HepG2 (cell line): ENCODE data around the gene BMPER. TPM values are rescaled to one million over a fixed set of nuclear protein-coding genes. Genes with fewer than 3 reads are reported as not detected.

Experiments
- ATAC-seq: fragments of 200-7000 bp; cut with Tn5 transposase; 3 replicates; pipeline ENCODE4 v1.9.1; 2020; ENCODE audit warnings: mild to moderate bottlenecking, moderate library complexity
- BruUV-seq: library from RNA; stranded (reverse); fragments of 400-500 nt; replicated peaks from 2 replicates; lab custom pipeline; 2021; lab: Mats Ljungman, UMichigan
- CTCF ChIA-PET: fragments of 300-600 bp; formaldehyde crosslinking; extraction: SDS; loops from one replicate; lab custom pipeline; 2021; ENCODE audit warnings: low total read pairs, inconsistent platforms, low intra/inter-chr PET ratio; lab: Yijun Ruan, JAX
- POLR2A ChIA-PET: fragments of 350-600 bp; sonication (Branson Sonifier 250); formaldehyde crosslinking; loops from one replicate; lab custom pipeline; 2020; ENCODE audit warnings: antibody characterized with exemption, inconsistent platforms; lab: Yijun Ruan, JAX
- DNase-seq: peaks from one replicate; pipeline ENCODE4 v3.0.0-alpha.2; 2015; ENCODE audit warnings: low spot score
- FAIRE-seq: peaks from 3 replicates; lab custom pipeline; 2011; peaks lifted over from hg19 to GRCh38; lab: Jason Lieb, UNC
- H2AFZ ChIP-seq: one replicate; pipeline ENCODE4 v1.6.1; 2011; ENCODE audit warnings: low read length, inconsistent platforms
- H3K27ac ChIP-seq: fragments of 300-600 bp; 3 replicates; pipeline ENCODE4 v1.8.0; 2011; ENCODE audit warnings: mixed run types, mild to moderate bottlenecking, mixed read lengths, low read length, inconsistent platforms; ENCODE audit not compliant: insufficient read depth; ENCODE audit errors: extremely low read length
- H3K27me3 ChIP-seq, 2 experiments: fragments of 200-600 bp in 1 of 2; 2 replicates in 1 of 2; 3 replicates in 1 of 2; pipeline versions ENCODE4 v1.6.0 to v1.8.0; 2011; ENCODE audit warnings: low read length in 2 of 2, mild to moderate bottlenecking in 2 of 2, moderate library complexity in 2 of 2, inconsistent platforms in 1 of 2; ENCODE audit not compliant: insufficient read depth in 2 of 2, control insufficient read depth in 1 of 2
- H3K36me3 ChIP-seq, 2 experiments: fragments of 200-600 bp in 1 of 2; replicated peaks in 1 of 2; 2 replicates in 1 of 2; 3 replicates in 1 of 2; pipeline versions ENCODE4 v1.5.1 to v1.8.0; 2011; ENCODE audit warnings: low read length in 2 of 2, inconsistent platforms in 1 of 2; ENCODE audit not compliant: insufficient read depth in 2 of 2, control insufficient read depth in 1 of 2
- H3K4me1 ChIP-seq: 2 replicates; pipeline ENCODE4 v1.5.1; 2012; ENCODE audit warnings: low read length, inconsistent platforms; ENCODE audit not compliant: insufficient read depth
- H3K4me2 ChIP-seq: 2 replicates; pipeline ENCODE4 v1.6.0; 2011; ENCODE audit warnings: low read depth, low read length, inconsistent platforms
- H3K4me3 ChIP-seq, 3 experiments: fragments of 200-600 bp in 1 of 3; sonication (generic), shearing (Covaris generic) in 1 of 3; replicated peaks in 1 of 3; 2 replicates each; pipeline ENCODE4 v1.5.1; 2011 to 2016; ENCODE audit warnings: low read length in 3 of 3, inconsistent platforms in 2 of 3, low read depth in 2 of 3, mild to moderate bottlenecking in 2 of 3, control low read depth in 1 of 3, mixed read lengths in 1 of 3; ENCODE audit not compliant: insufficient read depth in 1 of 3
- H3K79me2 ChIP-seq: one replicate; pipeline ENCODE4 v1.6.1; 2011; ENCODE audit warnings: low read length, inconsistent platforms; ENCODE audit not compliant: insufficient read depth
- H3K9ac ChIP-seq: 2 replicates; pipeline ENCODE4 v1.6.0; 2011; ENCODE audit warnings: mild to moderate bottlenecking, low read depth, low read length, inconsistent platforms; ENCODE audit not compliant: insufficient read depth
- H3K9me3 ChIP-seq: 2 replicates; pipeline ENCODE4 v1.5.1; 2012; ENCODE audit warnings: mild to moderate bottlenecking, low read length
- H4K20me1 ChIP-seq: 2 replicates; pipeline ENCODE4 v1.6.0; 2011; ENCODE audit warnings: inconsistent platforms, mild to moderate bottlenecking, low read length, moderate library complexity; ENCODE audit not compliant: insufficient read depth
- AHR ChIP-seq: IDR thresholded peaks from 2 replicates; pipeline ENCODE4 v1.6.1; 2018; ENCODE audit warnings: missing genetic modification reagents, missing compliant biosample characterization
- EEA1 ChIP-seq: sonication (generic); formaldehyde crosslinking; IDR thresholded peaks from 2 replicates; pipeline ENCODE4 v1.5.1; 2020; ENCODE audit warnings: mild to moderate bottlenecking, missing genetic modification reagents, borderline replicate concordance
- ETV6 ChIP-seq: sonication (generic); formaldehyde crosslinking; conservative IDR thresholded peaks from 2 replicates; pipeline ENCODE4 v1.4.0; 2020; ENCODE audit warnings: missing genetic modification reagents
- HHEX ChIP-seq: IDR thresholded peaks from 2 replicates; pipeline ENCODE4 v1.6.1; 2016; ENCODE audit warnings: control low read depth
- NCOA1 ChIP-seq: sonication (generic); formaldehyde crosslinking; IDR thresholded peaks from 2 replicates; pipeline ENCODE4 v1.9.0; 2021; ENCODE audit warnings: missing genetic modification reagents
- NFIB ChIP-seq: sonication (generic); formaldehyde crosslinking; IDR thresholded peaks from 2 replicates; pipeline ENCODE4 v1.9.0; 2021; ENCODE audit warnings: missing genetic modification reagents, mild to moderate bottlenecking, borderline replicate concordance
- PLRG1 ChIP-seq: fragments of 450-650 bp; conservative IDR thresholded peaks from 2 replicates; pipeline ENCODE4 v1.6.1; 2016
- PPARG ChIP-seq: conservative IDR thresholded peaks from 2 replicates; pipeline ENCODE4 v1.6.1; 2016; ENCODE audit warnings: missing biosample characterization, missing genetic modification reagents
- RBM39 ChIP-seq: fragments of 200-400 bp; formaldehyde crosslinking; IDR thresholded peaks from one replicate; pipeline ENCODE4 v1.6.1; 2018; ENCODE audit warnings: antibody characterized with exemption, mild to moderate bottlenecking, low read depth, low read length; ENCODE audit not compliant: poor library complexity, severe bottlenecking
- SP4 ChIP-seq: sonication (generic); formaldehyde crosslinking; IDR thresholded peaks from 2 replicates; pipeline ENCODE4 v1.8.1; 2023; ENCODE audit warnings: mild to moderate bottlenecking, missing genetic modification reagents
- ZNF629 ChIP-seq: sonication (generic); formaldehyde crosslinking; conservative IDR thresholded peaks from 2 replicates; pipeline ENCODE4 v1.5.0; 2020; ENCODE audit warnings: missing genetic modification reagents
- WGBS: methylation state at CpG from one replicate; pipeline ENCODE4 v1.1.6; 2017; ENCODE audit warnings: low lambda C conversion rate; 5-methylcytosine and 5-hydroxymethylcytosine counted together
- in situ Hi-C: cut with HindIII; loops from 2 replicates; pipeline ENCODE4 v1.10.0; 2017; ENCODE audit warnings: low pct_unique_long_range_greater_than_20kb; ENCODE audit not compliant: extremely low pct_ligation_motif_present
- intact Hi-C: fragments of 100-400 bp; cut with micrococcal nuclease; formaldehyde crosslinking; loops from one replicate; pipeline ENCODE4 v1.10.0; 2022; ENCODE audit not compliant: unreplicated experiment
- polyA plus RNA-seq, 8 experiments: library from polyadenylated mRNA; depleted of rRNA in 3 of 8; stranded (reverse) in 7 of 8; unstranded in 1 of 8; fragments of >200 nt; fragmentation: Illumina TruSeq in 4 of 8; extraction: Trizol in 4 of 8; gene quantifications; 2 replicates each; pipeline versions ENCODE4 v1.2.1 to v1.2.3, GENCODE V29; 2011 to 2016; ENCODE audit warnings: low read depth in 4 of 8, missing spikeins in 1 of 8, mixed read lengths in 1 of 8; ENCODE audit not compliant: insufficient read depth in 1 of 8
- total RNA-seq, 5 experiments: library from RNA; depleted of rRNA; stranded (reverse); fragments of >200 nt; fragmentation: Illumina TruSeq; extraction: Trizol; gene quantifications; 2 replicates each; pipeline ENCODE4 v1.2.3, GENCODE V29; 2016; ENCODE audit warnings: low read depth in 1 of 5
- TF ChIP-seq, protein P1 (sequence below): sonication (generic); formaldehyde crosslinking; IDR thresholded peaks from 2 replicates; pipeline ENCODE4 v1.5.1; 2020; ENCODE audit warnings: mild to moderate bottlenecking, moderate library complexity, missing genetic modification reagents
- TF ChIP-seq, protein P2 (sequence below): sonication (generic); formaldehyde crosslinking; IDR thresholded peaks from 2 replicates; pipeline ENCODE4 v1.5.0; 2020; ENCODE audit warnings: missing genetic modification reagents, mild to moderate bottlenecking, borderline replicate concordance

Gene BMPER
- total and polyA plus RNA-seq, 2 of the 13 experiments (the other 11 are each of a cell fraction or from before 2014, with no cell fraction given): not detected

DNA sequence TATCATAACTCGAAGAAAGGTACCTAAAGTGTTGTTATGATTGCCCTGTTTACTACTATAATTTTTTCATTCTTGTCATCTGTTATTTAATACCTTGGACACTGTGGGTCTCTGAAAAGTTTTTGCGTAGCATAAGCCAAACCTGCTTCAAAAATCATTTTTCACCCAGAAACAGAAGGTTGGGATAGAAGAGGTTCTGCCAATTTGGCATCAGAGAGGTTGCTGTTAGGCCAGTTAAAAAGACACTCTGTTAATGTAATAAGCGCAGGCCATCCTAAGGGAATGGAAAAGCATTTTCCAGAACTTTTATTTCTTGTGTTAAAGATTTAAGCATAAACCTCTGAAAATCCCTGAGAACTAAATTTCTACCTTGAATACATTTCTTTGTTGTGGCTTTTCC, 212.2 kb downstream of the BMPER start:
- in situ Hi-C loops (no loop called here), intact Hi-C loops (no loop called here)
- no peaks in the 10 kb centered on the region for H3K36me3 ChIP-seq
- WGBS: 27% methylated on average over 3 of the region's 3 CpGs
- no peaks in the 10 kb centered on the region for H3K27me3 ChIP-seq
- BruUV-seq: no TSS peak
- no peak overlapping the region for H3K27ac ChIP-seq
- no peak for FAIRE-seq
- no peak overlapping the region for H2AFZ ChIP-seq
- ATAC-seq: no peak
- no peaks in the 10 kb centered on the region for H3K9me3 ChIP-seq
- H4K20me1 ChIP-seq: no peaks in the 10 kb centered on the region
- TF ChIP-seq PLRG1 (no peak), NFIB (no peak), HHEX (CRISPR knock-in tag) (no peak), RBM39 (no peak), ETV6 (CRISPR knock-in tag) (no peak), PPARG (no peak), ZNF629 (CRISPR knock-in tag) (no peak), NCOA1 (CRISPR knock-in tag) (no peak), AHR (CRISPR knock-in tag) (no peak), SP4 (no peak), EEA1 (no peak)
- TF ChIP-seq, protein P1, sequence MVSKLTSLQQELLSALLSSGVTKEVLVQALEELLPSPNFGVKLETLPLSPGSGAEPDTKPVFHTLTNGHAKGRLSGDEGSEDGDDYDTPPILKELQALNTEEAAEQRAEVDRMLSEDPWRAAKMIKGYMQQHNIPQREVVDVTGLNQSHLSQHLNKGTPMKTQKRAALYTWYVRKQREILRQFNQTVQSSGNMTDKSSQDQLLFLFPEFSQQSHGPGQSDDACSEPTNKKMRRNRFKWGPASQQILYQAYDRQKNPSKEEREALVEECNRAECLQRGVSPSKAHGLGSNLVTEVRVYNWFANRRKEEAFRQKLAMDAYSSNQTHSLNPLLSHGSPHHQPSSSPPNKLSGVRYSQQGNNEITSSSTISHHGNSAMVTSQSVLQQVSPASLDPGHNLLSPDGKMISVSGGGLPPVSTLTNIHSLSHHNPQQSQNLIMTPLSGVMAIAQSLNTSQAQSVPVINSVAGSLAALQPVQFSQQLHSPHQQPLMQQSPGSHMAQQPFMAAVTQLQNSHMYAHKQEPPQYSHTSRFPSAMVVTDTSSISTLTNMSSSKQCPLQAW (CRISPR knock-in tag): no peak
- TF ChIP-seq, protein P2, sequence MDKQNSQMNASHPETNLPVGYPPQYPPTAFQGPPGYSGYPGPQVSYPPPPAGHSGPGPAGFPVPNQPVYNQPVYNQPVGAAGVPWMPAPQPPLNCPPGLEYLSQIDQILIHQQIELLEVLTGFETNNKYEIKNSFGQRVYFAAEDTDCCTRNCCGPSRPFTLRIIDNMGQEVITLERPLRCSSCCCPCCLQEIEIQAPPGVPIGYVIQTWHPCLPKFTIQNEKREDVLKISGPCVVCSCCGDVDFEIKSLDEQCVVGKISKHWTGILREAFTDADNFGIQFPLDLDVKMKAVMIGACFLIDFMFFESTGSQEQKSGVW (CRISPR knock-in tag): no peak
- H3K4me1 ChIP-seq: no peaks in the 10 kb centered on the region
- no peak overlapping the region for H3K4me2 ChIP-seq
- no peak for DNase-seq
- H3K4me3 ChIP-seq: no peak overlapping the region
- H3K9ac ChIP-seq: no peak overlapping the region
- ChIA-PET POLR2A (no interaction called here), CTCF (no interaction called here)
- no peaks in the 10 kb centered on the region for H3K79me2 ChIP-seq
